Measurements from ENCODE around the gene MSANTD2.

The MSANTD2 gene

GRCh38 chr11:124753205-124753604 lies 47.0 kb downstream of the MSANTD2 start:
- DNase-seq (ENCODE audit: low read depth) = no peak

GRCh38 chr11:124752471-124753102 lies 47.6 kb downstream of the MSANTD2 start:
- DNase-seq (ENCODE audit: low read depth) = no peak

- no peak for DNase-seq (ENCODE audit: low read depth)
Measured at GRCh38 chr11:124751741-124752470, 48.3 kb downstream of the MSANTD2 start, which contains the start of gene VSIG2. VSIG2 (minus strand) TSS chr11:124752255; CDS start chr11:124752137, 118 bp downstream.

GRCh38 chr11:124751391-124751740 lies 48.8 kb downstream of the MSANTD2 start:
- no peak for DNase-seq (ENCODE audit: low read depth)

- no peak for DNase-seq (ENCODE audit: low read depth)
Measured at GRCh38 chr11:124749912-124750311, 50.3 kb downstream of the MSANTD2 start.

- DNase-seq (ENCODE audit: low read depth) = no peak
Measured at GRCh38 chr11:124748481-124749343, 51.5 kb downstream of the MSANTD2 start.

GRCh38 chr11:124748100-124748418 lies 52.1 kb downstream of the MSANTD2 start:
- DNase-seq (ENCODE audit: low read depth) = no peak

GRCh38 chr11:124747406-124748099 lies 52.7 kb downstream of the MSANTD2 start:
- no peak for DNase-seq (ENCODE audit: low read depth)

GRCh38 chr11:124746621-124747243 lies 53.5 kb downstream of the MSANTD2 start:
- DNase-seq (ENCODE audit: low read depth) = peak; percentile 67

- DNase-seq (ENCODE audit: low read depth) = no peak
Measured at GRCh38 chr11:124745835-124746620, 54.2 kb downstream of the MSANTD2 start.

- DNase-seq (ENCODE audit: low read depth) = no peak
Measured at GRCh38 chr11:124745270-124745834, 54.9 kb downstream of the MSANTD2 start.

GRCh38 chr11:124743050-124743449 lies 57.2 kb downstream of the MSANTD2 start:
- no peak for DNase-seq (ENCODE audit: low read depth)

GRCh38 chr11:124742555-124742954 lies 57.7 kb downstream of the MSANTD2 start:
- no peak for DNase-seq (ENCODE audit: low read depth)

- no peak for DNase-seq (ENCODE audit: low read depth)
Measured at GRCh38 chr11:124740277-124740882, 59.8 kb downstream of the MSANTD2 start.

GRCh38 chr11:124739479-124740276 lies 60.5 kb downstream of the MSANTD2 start, which contains the start of gene NRGN:
NRGN (plus strand) TSS chr11:124739942; CDS start chr11:124740085, 143 bp downstream.
- peak; percentile 77 for DNase-seq (ENCODE audit: low read depth)

GRCh38 chr11:124738713-124739478 lies 61.3 kb downstream of the MSANTD2 start:
- DNase-seq (ENCODE audit: low read depth) = no peak

- DNase-seq (ENCODE audit: low read depth) = no peak
Measured at GRCh38 chr11:124737638-124738305, 62.4 kb downstream of the MSANTD2 start.

GRCh38 chr11:124736736-124737135 lies 63.5 kb downstream of the MSANTD2 start:
- no peak for DNase-seq (ENCODE audit: low read depth)
